ENCODE results near the gene XPNPEP2.

XPNPEP2 gene

GRCh38 chrX:129818123-129818522, 79.3 kb downstream of the XPNPEP2 start:
- H3K36me3 Mint-ChIP-seq (ENCODE audit: insufficient read depth) = peaks cover under 1% of the 10 kb centered on the region
- no peak for DNase-seq
- H3K4me3 Mint-ChIP-seq = no peak overlapping the region
- no peak overlapping the region for H3K27ac Mint-ChIP-seq
- H3K27me3 Mint-ChIP-seq = no peaks in the 10 kb centered on the region
- ATAC-seq (replicated peaks) = no peak
- no peaks in the 10 kb centered on the region for H3K4me1 Mint-ChIP-seq (ENCODE audit: low read depth in 2 of 2)
- H3K9me3 Mint-ChIP-seq = no peaks in the 10 kb centered on the region
